Measurements from ENCODE around the gene KBTBD7. TPM values are rescaled to one million over a fixed set of nuclear protein-coding genes. Genes with fewer than 3 reads are reported as not detected.

The KBTBD7 gene
- total and polyA plus RNA-seq, 2 of the 8 experiments (the other 6 are each of a cell fraction or from before 2014, with no cell fraction given), result 10.2 to 17.4 TPM

DNA sequence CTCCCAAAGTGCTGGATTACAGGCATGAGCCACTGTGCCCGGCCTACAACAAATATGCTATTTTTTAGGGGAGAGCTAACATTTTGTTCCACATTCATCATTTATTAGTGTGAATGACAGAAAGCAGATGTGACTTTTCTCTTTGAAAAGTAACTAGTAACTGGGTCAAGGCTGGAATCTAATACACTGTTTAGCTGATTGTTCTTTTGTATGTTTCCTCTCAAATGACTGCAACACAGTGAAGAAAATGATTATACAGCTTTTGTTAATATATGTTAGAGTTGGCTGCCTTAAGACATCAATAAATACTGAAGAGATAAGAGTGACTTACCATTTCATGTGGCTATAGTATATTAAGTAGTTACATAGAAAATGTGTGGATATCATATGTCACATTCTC is 42.0 kb upstream of the KBTBD7 start (continued):
- no peak for TF ChIP-seq SAP30 (IDR thresholded peaks at IDR 0.05; ENCODE audit: insufficient read depth, insufficient replicate concordance, low read length)
- no peak for TF ChIP-seq GABPA (IDR thresholded peaks at IDR 0.05; ENCODE audit: borderline replicate concordance, insufficient read depth, low read length)
- no peak for TF ChIP-seq BCL11A (IDR thresholded peaks at IDR 0.05; ENCODE audit: low read depth in 2 of 2, low read length in 2 of 2)
- TF ChIP-seq, protein P1, sequence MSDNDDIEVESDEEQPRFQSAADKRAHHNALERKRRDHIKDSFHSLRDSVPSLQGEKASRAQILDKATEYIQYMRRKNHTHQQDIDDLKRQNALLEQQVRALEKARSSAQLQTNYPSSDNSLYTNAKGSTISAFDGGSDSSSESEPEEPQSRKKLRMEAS (IDR thresholded peaks at IDR 0.05), result no peak
- no peak for TF ChIP-seq SP2 (IDR thresholded peaks at IDR 0.05; ENCODE audit: low read length)
- TF ChIP-seq RAD21 (IDR thresholded peaks at IDR 0.05 in 1 of 2, conservative IDR thresholded peaks at IDR 0.05 in 1 of 2; ENCODE audit: low read depth in 2 of 2, low read length in 2 of 2), result no peak
